Measurements from ENCODE around the gene LMF1. TPM values are rescaled to one million over a fixed set of nuclear protein-coding genes. Genes with fewer than 3 reads are reported as not detected.
"Not testable (repeated sequence)": the region's sequence is repeated elsewhere in the genome, so short reads cannot be mapped to it uniquely, and the experiment has no call there.

LMF1 gene
- total RNA-seq, 1 donor: 35.8 TPM

DNA sequence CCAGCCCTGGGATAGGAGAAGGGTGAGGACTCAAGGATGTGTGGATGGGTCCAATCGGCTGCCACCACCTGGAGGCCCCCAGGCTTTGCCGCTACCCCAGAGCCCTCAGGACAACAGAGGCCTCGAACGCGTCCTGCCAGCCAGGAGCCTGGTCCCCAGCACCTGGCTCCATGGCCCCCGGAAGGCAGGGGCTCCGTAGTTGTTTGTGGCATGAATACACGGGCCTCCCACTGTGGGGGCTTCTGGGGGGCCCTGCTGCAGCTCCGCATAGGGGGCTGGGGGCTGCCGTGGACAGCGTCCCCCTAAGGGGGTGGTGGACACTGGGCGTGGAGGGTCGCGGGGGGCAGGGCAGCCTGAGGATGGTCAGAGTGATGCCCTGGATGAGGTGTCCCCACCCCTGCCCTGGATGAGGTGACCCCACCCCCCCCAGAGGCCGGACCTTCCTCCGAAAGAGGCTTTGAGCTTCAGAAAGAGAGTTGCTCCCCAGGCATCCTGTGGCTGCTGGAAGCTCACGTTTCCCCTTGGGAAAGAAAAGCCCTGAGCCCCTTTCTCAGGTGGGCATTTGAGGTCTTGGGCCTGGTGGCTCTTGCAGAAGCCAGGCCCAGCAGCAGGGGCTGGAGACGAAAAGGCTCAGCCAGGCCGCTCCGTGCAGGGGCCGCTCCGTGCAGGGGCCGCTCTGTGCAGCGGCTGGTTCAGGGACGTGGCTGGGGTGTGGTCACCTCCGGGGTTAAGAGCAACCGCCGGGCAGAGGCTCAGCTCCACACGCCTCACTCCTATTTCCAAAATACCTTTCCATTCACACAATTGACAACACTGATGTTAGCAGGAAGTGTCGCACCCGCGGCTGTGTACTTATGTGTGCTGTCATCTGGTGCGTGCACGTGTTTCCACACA is 130.0 kb downstream of the LMF1 start:
- H2AFZ ChIP-seq (ENCODE audit: low read length): no peak overlapping the region
- TF ChIP-seq, protein P1, sequence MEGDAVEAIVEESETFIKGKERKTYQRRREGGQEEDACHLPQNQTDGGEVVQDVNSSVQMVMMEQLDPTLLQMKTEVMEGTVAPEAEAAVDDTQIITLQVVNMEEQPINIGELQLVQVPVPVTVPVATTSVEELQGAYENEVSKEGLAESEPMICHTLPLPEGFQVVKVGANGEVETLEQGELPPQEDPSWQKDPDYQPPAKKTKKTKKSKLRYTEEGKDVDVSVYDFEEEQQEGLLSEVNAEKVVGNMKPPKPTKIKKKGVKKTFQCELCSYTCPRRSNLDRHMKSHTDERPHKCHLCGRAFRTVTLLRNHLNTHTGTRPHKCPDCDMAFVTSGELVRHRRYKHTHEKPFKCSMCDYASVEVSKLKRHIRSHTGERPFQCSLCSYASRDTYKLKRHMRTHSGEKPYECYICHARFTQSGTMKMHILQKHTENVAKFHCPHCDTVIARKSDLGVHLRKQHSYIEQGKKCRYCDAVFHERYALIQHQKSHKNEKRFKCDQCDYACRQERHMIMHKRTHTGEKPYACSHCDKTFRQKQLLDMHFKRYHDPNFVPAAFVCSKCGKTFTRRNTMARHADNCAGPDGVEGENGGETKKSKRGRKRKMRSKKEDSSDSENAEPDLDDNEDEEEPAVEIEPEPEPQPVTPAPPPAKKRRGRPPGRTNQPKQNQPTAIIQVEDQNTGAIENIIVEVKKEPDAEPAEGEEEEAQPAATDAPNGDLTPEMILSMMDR (IDR thresholded peaks at IDR 0.05; ENCODE audit: extremely low read depth, low read depth, low read length): no peak
- H3K27ac ChIP-seq (ENCODE audit: low read depth, low read length): no peak overlapping the region
- H3K4me1 ChIP-seq (ENCODE audit: insufficient read depth, low read length): no peaks in the 10 kb centered on the region
- H3K4me3 ChIP-seq (ENCODE audit: insufficient read depth, low read length): no peak overlapping the region
- H3K9me3 ChIP-seq (ENCODE audit: low read depth, low read length): peaks cover 3% of the 10 kb centered on the region
- DNase-seq (ENCODE audit: insufficient read length, low spot score, missing footprints): peak; percentile 73
- H3K79me2 ChIP-seq (ENCODE audit: insufficient read depth, low read length): no peaks in the 10 kb centered on the region
- H4K20me1 ChIP-seq (ENCODE audit: insufficient read depth, low read length): no peaks in the 10 kb centered on the region
- H3K27me3 ChIP-seq (ENCODE audit: insufficient read depth, low read length): no peaks in the 10 kb centered on the region
- no peaks in the 10 kb centered on the region for H3K36me3 ChIP-seq (ENCODE audit: insufficient read depth, low read length)
- H3K4me2 ChIP-seq (ENCODE audit: insufficient read depth, low read length): no peak overlapping the region

DNA sequence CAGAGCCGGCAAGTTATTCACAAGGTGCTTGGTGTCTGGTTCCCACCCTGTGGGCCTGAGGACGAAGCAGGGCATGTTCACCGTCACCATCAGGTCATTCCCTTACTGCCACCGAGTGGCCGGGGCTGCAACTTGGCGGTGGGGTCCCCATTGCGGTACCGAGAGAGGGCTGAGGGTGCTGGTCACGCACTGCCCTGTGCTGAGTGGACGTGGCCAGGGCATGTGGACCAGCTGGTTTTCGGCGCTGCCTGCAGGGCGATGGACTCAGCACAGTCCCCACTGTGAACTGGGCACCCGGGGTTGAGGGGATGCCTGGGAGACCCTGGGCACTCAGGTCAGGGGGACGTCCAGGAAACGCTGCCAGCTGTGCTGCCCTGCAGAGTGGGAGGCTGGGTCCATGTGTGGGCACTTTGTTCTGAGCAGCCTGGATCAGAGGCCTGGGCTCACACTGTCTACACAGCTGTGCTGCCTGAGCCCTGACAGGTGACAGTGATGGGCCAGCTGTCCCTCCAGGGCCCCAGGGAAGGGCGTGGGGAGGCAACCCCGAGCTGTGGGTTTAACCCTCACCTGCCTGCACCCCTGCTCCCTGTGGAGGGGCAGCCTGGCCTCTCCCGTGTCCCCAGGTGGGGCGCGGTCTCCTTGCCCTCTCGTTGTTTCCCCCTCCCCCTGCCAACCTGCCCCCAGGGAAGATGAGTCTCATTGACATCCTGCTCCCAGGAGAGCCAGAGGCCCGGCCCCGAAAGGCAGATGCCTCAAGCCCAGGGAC is 131.0 kb downstream of the LMF1 start:
- H3K27me3 ChIP-seq (ENCODE audit: insufficient read depth, low read length): no peaks in the 10 kb centered on the region
- H2AFZ ChIP-seq (ENCODE audit: low read length): no peak overlapping the region
- H3K4me2 ChIP-seq (ENCODE audit: insufficient read depth, low read length): no peak overlapping the region
- H3K4me1 ChIP-seq (ENCODE audit: insufficient read depth, low read length): no peaks in the 10 kb centered on the region
- peak; percentile 69 for DNase-seq (ENCODE audit: insufficient read length, low spot score, missing footprints)
- H3K9me3 ChIP-seq (ENCODE audit: low read depth, low read length): peaks cover 3% of the 10 kb centered on the region
- no peaks in the 10 kb centered on the region for H3K36me3 ChIP-seq (ENCODE audit: insufficient read depth, low read length)
- TF ChIP-seq, protein P1 (IDR thresholded peaks at IDR 0.05; ENCODE audit: extremely low read depth, low read depth, low read length): no peak
- H4K20me1 ChIP-seq (ENCODE audit: insufficient read depth, low read length): no peaks in the 10 kb centered on the region
- no peak overlapping the region for H3K4me3 ChIP-seq (ENCODE audit: insufficient read depth, low read length)
- H3K27ac ChIP-seq (ENCODE audit: low read depth, low read length): no peak overlapping the region
- no peaks in the 10 kb centered on the region for H3K79me2 ChIP-seq (ENCODE audit: insufficient read depth, low read length)

DNA sequence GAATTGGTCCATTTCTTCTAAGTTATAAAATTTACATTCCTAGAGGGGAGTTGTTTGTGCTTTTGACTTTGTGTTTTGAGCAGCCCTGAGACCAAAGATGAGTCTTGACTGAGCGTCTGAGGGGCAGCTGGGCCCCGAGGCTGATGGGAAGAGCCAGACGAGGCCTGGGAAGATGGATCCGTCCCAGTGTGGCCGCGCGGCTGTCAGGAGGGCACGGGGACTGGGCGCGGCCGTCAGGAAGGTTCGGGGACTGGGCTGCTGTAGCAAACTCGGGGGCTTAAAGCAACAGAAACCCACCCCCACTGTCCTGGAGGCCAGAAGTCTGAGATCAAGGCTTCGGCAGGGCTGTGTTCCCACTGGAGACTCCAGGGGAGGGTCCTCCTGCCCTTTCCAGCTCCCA is 132.0 kb downstream of the LMF1 start:
- H3K27me3 ChIP-seq (ENCODE audit: insufficient read depth, low read length): peaks cover under 1% of the 10 kb centered on the region
- no peak overlapping the region for H2AFZ ChIP-seq (ENCODE audit: low read length)
- H3K4me1 ChIP-seq (ENCODE audit: insufficient read depth, low read length): no peaks in the 10 kb centered on the region
- no peaks in the 10 kb centered on the region for H3K36me3 ChIP-seq (ENCODE audit: insufficient read depth, low read length)
- H3K27ac ChIP-seq (ENCODE audit: low read depth, low read length): no peak overlapping the region
- DNase-seq (ENCODE audit: insufficient read length, low spot score, missing footprints): peak; percentile 80
- TF ChIP-seq, protein P1 (IDR thresholded peaks at IDR 0.05; ENCODE audit: extremely low read depth, low read depth, low read length): no peak
- no peak overlapping the region for H3K4me3 ChIP-seq (ENCODE audit: insufficient read depth, low read length)
- H3K9me3 ChIP-seq (ENCODE audit: low read depth, low read length): peaks cover 3% of the 10 kb centered on the region
- no peaks in the 10 kb centered on the region for H4K20me1 ChIP-seq (ENCODE audit: insufficient read depth, low read length)
- no peak overlapping the region for H3K4me2 ChIP-seq (ENCODE audit: insufficient read depth, low read length)
- no peaks in the 10 kb centered on the region for H3K79me2 ChIP-seq (ENCODE audit: insufficient read depth, low read length)

GRCh38 chr16:836822-837221 is 134.0 kb downstream of the LMF1 start:
- H3K36me3 ChIP-seq (ENCODE audit: insufficient read depth, low read length); H2AFZ ChIP-seq (ENCODE audit: low read length); DNase-seq (ENCODE audit: insufficient read length, low spot score, missing footprints); H3K27me3 ChIP-seq (ENCODE audit: insufficient read depth, low read length); H3K27ac ChIP-seq (ENCODE audit: low read depth, low read length); H4K20me1 ChIP-seq (ENCODE audit: insufficient read depth, low read length); H3K79me2 ChIP-seq (ENCODE audit: insufficient read depth, low read length); H3K4me3 ChIP-seq (ENCODE audit: insufficient read depth, low read length); H3K9me3 ChIP-seq (ENCODE audit: low read depth, low read length); H3K4me1 ChIP-seq (ENCODE audit: insufficient read depth, low read length); H3K4me2 ChIP-seq (ENCODE audit: insufficient read depth, low read length): not testable (repeated sequence)

Data from osteoblast (primary cell).